Trophoblast cell (in vitro differentiated cells and primary cell): ENCODE results near the gene NAPB.

Experiments
- DNase-seq, 2 donors: peaks; one replicate each; pipeline ENCODE4 v3.0.0-alpha.2; 2016
- H2AFZ ChIP-seq: 2 replicates; pipeline ENCODE4 v1.6.1; 2013; ENCODE audit warnings: low read length, moderate library complexity, mild to moderate bottlenecking; ENCODE audit not compliant: insufficient read depth, poor library complexity
- H2AK5ac ChIP-seq: 2 replicates; pipeline ENCODE4 v1.6.1; 2013; ENCODE audit warnings: mild to moderate bottlenecking, low read length
- H2BK120ac ChIP-seq: 2 replicates; pipeline ENCODE4 v1.6.1; 2013; ENCODE audit warnings: low read length, mild to moderate bottlenecking, moderate library complexity; ENCODE audit not compliant: insufficient read depth, poor library complexity
- H2BK12ac ChIP-seq: 2 replicates; pipeline ENCODE4 v1.6.1; 2013; ENCODE audit warnings: mild to moderate bottlenecking, low read length, moderate library complexity
- H2BK5ac ChIP-seq: 2 replicates; pipeline ENCODE4 v1.6.1; 2013; ENCODE audit warnings: low read length, low read depth, moderate library complexity, mild to moderate bottlenecking; ENCODE audit not compliant: poor library complexity
- H3K14ac ChIP-seq: 2 replicates; pipeline ENCODE4 v1.6.1; 2013; ENCODE audit warnings: mild to moderate bottlenecking, low read length
- H3K18ac ChIP-seq: 2 replicates; pipeline ENCODE4 v1.6.1; 2013; ENCODE audit warnings: mild to moderate bottlenecking, low read length
- H3K23ac ChIP-seq: 2 replicates; pipeline ENCODE4 v1.6.1; 2013; ENCODE audit warnings: low read length
- H3K27ac ChIP-seq: 2 replicates; pipeline ENCODE4 v1.5.1; 2013; ENCODE audit warnings: low read depth, mild to moderate bottlenecking, inconsistent platforms, low read length, moderate library complexity
- H3K27me3 ChIP-seq: 2 replicates; pipeline ENCODE4 v1.6.1; 2013; ENCODE audit warnings: inconsistent platforms, mild to moderate bottlenecking, low read length, moderate library complexity; ENCODE audit not compliant: insufficient read depth
- H3K36me3 ChIP-seq, 2 experiments: 1 replicate in 1 of 2; 2 replicates in 1 of 2; pipeline ENCODE4 v1.6.1; 2013; ENCODE audit warnings: low read length in 2 of 2, mild to moderate bottlenecking in 2 of 2, moderate library complexity in 1 of 2; ENCODE audit not compliant: insufficient read depth in 2 of 2, control insufficient read depth in 1 of 2
- H3K4ac ChIP-seq: 2 replicates; pipeline ENCODE4 v1.6.1; 2013; ENCODE audit warnings: low read depth, mild to moderate bottlenecking, low read length, moderate library complexity
- H3K4me1 ChIP-seq, 2 experiments: 1 replicate in 1 of 2; 2 replicates in 1 of 2; pipeline ENCODE4 v1.6.1; 2013; ENCODE audit warnings: low read length in 2 of 2, mild to moderate bottlenecking in 2 of 2, moderate library complexity in 1 of 2; ENCODE audit not compliant: insufficient read depth in 2 of 2, control insufficient read depth in 1 of 2
- H3K4me2 ChIP-seq: 2 replicates; pipeline ENCODE4 v1.6.1; 2013; ENCODE audit warnings: inconsistent platforms, mild to moderate bottlenecking, low read length, moderate library complexity
- H3K4me3 ChIP-seq: 2 replicates; pipeline ENCODE4 v1.5.1; 2013; ENCODE audit warnings: mild to moderate bottlenecking, low read depth, low read length, inconsistent platforms
- H3K79me1 ChIP-seq: one replicate; pipeline ENCODE4 v1.6.1; 2013; ENCODE audit warnings: low read length
- H3K79me2 ChIP-seq: 2 replicates; pipeline ENCODE4 v1.6.1; 2013; ENCODE audit warnings: low read length, mild to moderate bottlenecking; ENCODE audit not compliant: control insufficient read depth, insufficient read depth, poor library complexity
- H3K9ac ChIP-seq: 2 replicates; pipeline ENCODE4 v1.6.1; 2013; ENCODE audit warnings: mild to moderate bottlenecking, low read length
- H3K9me3 ChIP-seq: 2 replicates; pipeline ENCODE4 v1.6.1; 2013; ENCODE audit warnings: low read depth, mild to moderate bottlenecking, control low read depth, inconsistent platforms, low read length; ENCODE audit not compliant: insufficient read depth
- H4K12ac ChIP-seq: 2 replicates; pipeline ENCODE4 v1.6.1; 2013; ENCODE audit warnings: low read depth, mild to moderate bottlenecking, low read length, moderate library complexity
- H4K8ac ChIP-seq: 2 replicates; pipeline ENCODE4 v1.6.1; 2013; ENCODE audit warnings: low read depth, mild to moderate bottlenecking, low read length, moderate library complexity
- H4K91ac ChIP-seq: one replicate; pipeline ENCODE4 v1.6.1; 2013; ENCODE audit warnings: low read depth, mild to moderate bottlenecking, low read length, moderate library complexity
- WGBS: extraction: QIAGEN DNeasy Blood & Tissue Kit; methylation state at CpG from one replicate; pipeline ENCODE4 v1.1.7; 2013; ENCODE audit warnings: missing lambda C conversion rate; ENCODE audit not compliant: insufficient read length, insufficient coverage; ENCODE audit errors: extremely low coverage; 5-methylcytosine and 5-hydroxymethylcytosine counted together

NAPB gene

GRCh38 chr20:23370873-23371272 is 50.4 kb downstream of the NAPB start:
- Histone ChIP-seq H3K4me2 (no peak overlapping the region), H3K79me1 (no peaks in the 10 kb centered on the region), H3K23ac (no peak overlapping the region), H2AFZ (no peak overlapping the region), H3K27me3 (no peaks in the 10 kb centered on the region), H3K9me3 (no peaks in the 10 kb centered on the region), H2BK5ac (no peak overlapping the region), H3K4ac (no peak overlapping the region), H3K14ac (no peak overlapping the region), H2AK5ac (no peak overlapping the region), H4K8ac (no peak overlapping the region), H2BK12ac (no peak overlapping the region), H2BK120ac (no peak overlapping the region), H3K4me1 (no peaks in the 10 kb centered on the region), H3K27ac (no peak overlapping the region), H3K4me3 (no peak overlapping the region), H4K91ac (no peak overlapping the region), H3K36me3 (peaks cover 23 to 42% of the 10 kb centered on the region in 2 experiments), H3K18ac (no peak overlapping the region), H4K12ac (no peak overlapping the region), H3K9ac (no peak overlapping the region), H3K79me2 (no peaks in the 10 kb centered on the region)
- no CpG with 5 or more reads among the region's 3 CpGs for WGBS
- no peak for DNase-seq

DNA sequence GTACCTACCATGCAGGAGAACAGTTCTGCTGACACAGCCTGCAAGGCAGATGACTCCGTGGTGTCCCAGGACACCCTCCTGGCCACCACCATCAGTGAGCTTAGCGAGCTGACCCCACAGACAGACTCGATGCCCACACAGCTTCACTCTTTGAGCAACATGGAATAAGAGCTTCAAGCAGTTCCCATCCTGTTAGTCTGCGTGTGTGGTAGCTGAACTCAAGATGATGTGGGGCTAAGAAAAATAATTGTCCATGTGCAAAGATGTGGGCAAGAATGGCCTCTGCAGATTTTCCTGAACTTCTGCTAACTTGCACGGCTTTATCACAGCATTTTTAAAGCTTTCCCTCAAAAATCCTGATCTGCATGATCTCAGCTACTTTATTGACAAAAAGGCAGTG is 51.0 kb downstream of the NAPB start:
- DNase-seq: no peak
- no peak overlapping the region for H4K91ac ChIP-seq
- no peaks in the 10 kb centered on the region for H3K27me3 ChIP-seq

GRCh38 chr20:23369072-23369823 is 52.0 kb downstream of the NAPB start:
- H3K9me3 ChIP-seq: no peaks in the 10 kb centered on the region
- WGBS: no CpG with 5 or more reads among the region's 14 CpGs

More for the DNA sequence above, 51.0 kb downstream of the NAPB start:
- no peak overlapping the region for H3K9ac ChIP-seq
- no peak overlapping the region for H3K27ac ChIP-seq
- no peak overlapping the region for H3K18ac ChIP-seq
- no peak overlapping the region for H2BK5ac ChIP-seq
- H2AK5ac ChIP-seq: no peak overlapping the region
- no peak overlapping the region for H2BK12ac ChIP-seq
- H3K4me2 ChIP-seq: no peak overlapping the region
- no peaks in the 10 kb centered on the region for H3K4me1 ChIP-seq
- no peak overlapping the region for H4K8ac ChIP-seq
- no peak overlapping the region for H2AFZ ChIP-seq
- no peak overlapping the region for H2BK120ac ChIP-seq
- H3K4me3 ChIP-seq: no peak overlapping the region
- no peak overlapping the region for H4K12ac ChIP-seq
- peaks cover 26 to 44% of the 10 kb centered on the region in 2 experiments for H3K36me3 ChIP-seq
- no peak overlapping the region for H3K23ac ChIP-seq
- H3K14ac ChIP-seq: no peak overlapping the region
- H3K79me1 ChIP-seq: no peaks in the 10 kb centered on the region
- H3K9me3 ChIP-seq: no peaks in the 10 kb centered on the region
- WGBS: no CpG with 5 or more reads among the region's 5 CpGs
- no peaks in the 10 kb centered on the region for H3K79me2 ChIP-seq
- no peak overlapping the region for H3K4ac ChIP-seq

DNA sequence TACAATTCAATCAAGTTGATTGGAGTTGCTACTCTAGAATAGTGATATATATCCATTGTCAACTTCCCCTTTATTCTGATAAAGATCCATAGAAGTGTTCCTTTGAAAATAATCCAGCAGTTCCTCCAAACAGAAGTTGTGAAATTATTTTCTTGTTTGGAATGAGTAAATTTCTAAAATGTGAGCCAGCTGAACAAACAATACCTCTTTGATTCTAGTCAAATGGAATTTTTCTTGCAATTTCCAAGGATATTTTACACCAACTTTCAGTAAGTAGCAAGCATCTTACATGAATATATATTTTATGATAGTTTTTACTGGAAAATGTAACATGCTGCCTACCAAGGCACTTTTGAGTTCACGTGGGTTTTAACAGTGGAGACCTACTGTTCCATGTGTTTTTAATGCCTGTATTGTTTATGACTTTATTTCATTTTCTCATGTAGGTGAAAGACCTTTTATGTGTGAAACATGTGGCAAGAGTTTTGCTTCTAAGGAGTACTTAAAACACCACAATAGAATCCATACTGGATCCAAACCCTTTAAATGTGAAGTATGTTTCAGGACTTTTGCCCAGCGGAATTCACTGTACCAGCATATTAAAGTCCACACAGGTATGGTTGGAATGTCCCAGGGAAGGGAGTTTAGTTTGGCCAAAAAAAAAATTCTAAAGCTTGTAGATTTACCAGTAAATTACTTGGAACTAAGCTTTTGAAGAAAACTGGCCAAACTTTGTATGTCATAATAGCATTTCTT is 52.8 kb downstream of the NAPB start:
- H3K18ac ChIP-seq: no peak overlapping the region
- no peaks in the 10 kb centered on the region for H3K27me3 ChIP-seq
- no peak overlapping the region for H2BK120ac ChIP-seq
- peaks cover 25 to 47% of the 10 kb centered on the region in 2 experiments for H3K36me3 ChIP-seq
- H3K79me1 ChIP-seq: no peaks in the 10 kb centered on the region
- no peak overlapping the region for H3K4me3 ChIP-seq
- no CpG with 5 or more reads among the region's 2 CpGs for WGBS
- H3K79me2 ChIP-seq: peaks cover under 1% of the 10 kb centered on the region
- no peak overlapping the region for H3K4ac ChIP-seq
- H3K9me3 ChIP-seq: no peaks in the 10 kb centered on the region
- H3K4me1 ChIP-seq: peaks cover under 1% of the 10 kb centered on the region in 2 experiments
- no peak overlapping the region for H3K9ac ChIP-seq
- H3K4me2 ChIP-seq: no peak overlapping the region
- H2AFZ ChIP-seq: no peak overlapping the region
- H4K91ac ChIP-seq: no peak overlapping the region
- H3K27ac ChIP-seq: no peak overlapping the region
- no peak overlapping the region for H4K12ac ChIP-seq
- peak; percentile 37 to 80 for DNase-seq
- H2BK12ac ChIP-seq: no peak overlapping the region
- no peak overlapping the region for H2BK5ac ChIP-seq
- no peak overlapping the region for H3K23ac ChIP-seq
- H2AK5ac ChIP-seq: no peak overlapping the region
- no peak overlapping the region for H4K8ac ChIP-seq
- no peak overlapping the region for H3K14ac ChIP-seq

More at GRCh38 chr20:23369072-23369823, 52.0 kb downstream of the NAPB start:
- Histone ChIP-seq H2BK120ac (no peak overlapping the region), H4K8ac (no peak overlapping the region), H3K9ac (no peak overlapping the region), H4K91ac (no peak overlapping the region), H2BK5ac (no peak overlapping the region), H3K27me3 (no peaks in the 10 kb centered on the region), H2AK5ac (no peak overlapping the region), H2BK12ac (no peak overlapping the region), H2AFZ (no peak overlapping the region), H4K12ac (no peak overlapping the region), H3K79me1 (no peaks in the 10 kb centered on the region), H3K79me2 (no peaks in the 10 kb centered on the region), H3K23ac (no peak overlapping the region), H3K36me3 (peaks cover 29 to 52% of the 10 kb centered on the region in 2 experiments), H3K18ac (no peak overlapping the region), H3K4me1 (no peaks in the 10 kb centered on the region), H3K4ac (no peak overlapping the region), H3K4me3 (no peak overlapping the region), H3K27ac (no peak overlapping the region), H3K4me2 (no peak overlapping the region), H3K14ac (no peak overlapping the region)
- DNase-seq: peak; percentile 30 to 41
